GM23248 (cell line): ENCODE data around the gene TMEM247. TPM values are rescaled to one million over a fixed set of nuclear protein-coding genes. Genes with fewer than 3 reads are reported as not detected.

Experiments
- DNase-seq: peaks from one replicate; pipeline ENCODE4 v3.0.0-alpha.2; 2015
- H2AFZ ChIP-seq: fragments of 200-600 bp; sonication (generic); 2 replicates; pipeline ENCODE4 v1.6.1; 2016; ENCODE audit warnings: antibody characterized with exemption
- H3F3A ChIP-seq: fragments of 200-600 bp; sonication (generic); 2 replicates; pipeline ENCODE4 v1.6.1; 2016; ENCODE audit warnings: mild to moderate bottlenecking, antibody characterized with exemption, mixed run types; ENCODE audit not compliant: insufficient read depth
- H3K27ac ChIP-seq: fragments of 200-600 bp; sonication (generic); 2 replicates; pipeline ENCODE4 v1.5.1; 2016; ENCODE audit warnings: mild to moderate bottlenecking
- H3K27me3 ChIP-seq: fragments of 200-600 bp; sonication (generic); replicated peaks from 2 replicates; pipeline ENCODE4 v1.6.1; 2016; ENCODE audit warnings: mild to moderate bottlenecking; ENCODE audit not compliant: insufficient read depth
- H3K36me3 ChIP-seq: fragments of 200-600 bp; sonication (generic); 2 replicates; pipeline ENCODE4 v1.6.1; 2016; ENCODE audit warnings: low read depth, mild to moderate bottlenecking
- H3K4me1 ChIP-seq: fragments of 200-600 bp; sonication (generic); 2 replicates; pipeline ENCODE4 v1.6.1; 2016; ENCODE audit warnings: mild to moderate bottlenecking; ENCODE audit not compliant: insufficient read depth
- H3K4me2 ChIP-seq: fragments of 200-600 bp; sonication (generic); one replicate; pipeline ENCODE4 v1.6.1; 2016; ENCODE audit warnings: mild to moderate bottlenecking; ENCODE audit not compliant: unreplicated experiment
- H3K4me3 ChIP-seq: fragments of 200-600 bp; sonication (generic); 2 replicates; pipeline ENCODE4 v1.5.1; 2016; ENCODE audit warnings: mild to moderate bottlenecking
- H3K79me2 ChIP-seq: fragments of 200-600 bp; sonication (generic); 2 replicates; pipeline ENCODE4 v1.6.1; 2016; ENCODE audit warnings: mild to moderate bottlenecking; ENCODE audit not compliant: insufficient read depth
- H3K9ac ChIP-seq: fragments of 200-600 bp; sonication (generic); 2 replicates; pipeline ENCODE4 v1.6.1; 2016; ENCODE audit warnings: mild to moderate bottlenecking
- H3K9me2 ChIP-seq: fragments of 200-600 bp; sonication (generic); 2 replicates; pipeline ENCODE4 v1.6.1; 2016; ENCODE audit warnings: mixed run types, mild to moderate bottlenecking, moderate library complexity; ENCODE audit not compliant: insufficient read depth
- H3K9me3 ChIP-seq: fragments of 200-600 bp; sonication (generic); one replicate; pipeline ENCODE4 v1.6.1; 2017; ENCODE audit warnings: low read depth
- H4K20me1 ChIP-seq: fragments of 200-600 bp; sonication (generic); 2 replicates; pipeline ENCODE4 v1.6.0; 2016; ENCODE audit not compliant: insufficient read depth
- EZH2 ChIP-seq: fragments of 200-600 bp; sonication (generic); IDR thresholded peaks from 2 replicates; pipeline ENCODE4 v1.6.1; 2018; ENCODE audit warnings: antibody characterized with exemption, mild to moderate bottlenecking; ENCODE audit not compliant: insufficient read depth, poor library complexity, severe bottlenecking
- EZH2phosphoT487 ChIP-seq: fragments of 200-600 bp; sonication (generic); IDR thresholded peaks from 2 replicates; pipeline ENCODE4 v1.6.1; 2018; ENCODE audit warnings: antibody characterized with exemption, moderate library complexity, mild to moderate bottlenecking, low read depth; ENCODE audit not compliant: insufficient read depth
- WGBS, 2 experiments: methylation state at CpG; one replicate each; pipeline ENCODE4 v1.1.6; 2015 to 2017; ENCODE audit warnings: low lambda C conversion rate in 2 of 2, low coverage in 1 of 2; ENCODE audit errors: missing lambda C conversion rate in 2 of 2; 5-methylcytosine and 5-hydroxymethylcytosine counted together
- in situ Hi-C: fragments of 300-500 bp; cut with MboI; formaldehyde crosslinking; loops from 2 replicates; pipeline ENCODE4 v1.15.0; 2020
- polyA plus RNA-seq: library from polyadenylated mRNA; unstranded; fragments of >200 nt; fragmentation: Nextera tagmentation; extraction: Ambion mirVana; gene quantifications from 2 replicates; pipeline ENCODE4 v1.2.1, GENCODE V29; 2016
- small RNA-seq: library from RNA; depleted of rRNA; stranded (forward); fragments of <200 nt; gene quantifications from one replicate; pipeline ENCODE3, GENCODE V24; 2014; ENCODE audit warnings: low read depth, low replicate concordance
- total RNA-seq: library from RNA; depleted of rRNA; stranded (reverse); fragments of >200 nt; shearing (Covaris generic); gene quantifications from 2 replicates; pipeline ENCODE4 v1.2.3, GENCODE V29; 2014; rRNA removed

Gene TMEM247
- total and polyA plus RNA-seq, 2 experiments from 2014 or later = not detected

GRCh38 chr2:46525522-46526155 lies 46.3 kb downstream of the TMEM247 start:
- Histone ChIP-seq H3K9me3 (no peaks in the 10 kb centered on the region), H3K4me1 (peaks cover 10% of the 10 kb centered on the region), H3K36me3 (no peaks in the 10 kb centered on the region), H3F3A (0 out of 2 replicates have a peak, but pooled peaks cover 5% of the 10 kb centered on the region), H3K9me2 (no peaks in the 10 kb centered on the region), H4K20me1 (no peaks in the 10 kb centered on the region), H3K79me2 (no peaks in the 10 kb centered on the region), H3K9ac (no peak overlapping the region), H2AFZ (no peak overlapping the region), H3K4me2 (no peak overlapping the region), H3K4me3 (no peak overlapping the region), H3K27ac (no peak overlapping the region), H3K27me3 (no peaks in the 10 kb centered on the region)
- in situ Hi-C loops = no loop called here
- no peak for DNase-seq
- no peak for TF ChIP-seq EZH2phosphoT487
- TF ChIP-seq EZH2 = no peak
- 73 to 74% methylated on average over 3 of the region's 3 CpGs for WGBS, 2 experiments

GRCh38 chr2:46528880-46529279 lies 49.5 kb downstream of the TMEM247 start:
- Histone ChIP-seq H3K4me2 (no peak overlapping the region), H3K9me3 (no peaks in the 10 kb centered on the region), H4K20me1 (no peaks in the 10 kb centered on the region), H3K4me1 (no peaks in the 10 kb centered on the region), H3K79me2 (no peaks in the 10 kb centered on the region), H3K9me2 (no peaks in the 10 kb centered on the region), H3K9ac (no peak overlapping the region), H3K27ac (no peak overlapping the region), H3F3A (no peaks in the 10 kb centered on the region), H3K27me3 (no peaks in the 10 kb centered on the region), H3K4me3 (no peak overlapping the region), H3K36me3 (no peaks in the 10 kb centered on the region), H2AFZ (no peak overlapping the region)
- in situ Hi-C loops = no loop called here
- no peak for DNase-seq
- WGBS, 2 experiments = 71 to 83% methylated on average over 1 of the region's 1 CpG
- TF ChIP-seq EZH2phosphoT487 (no peak), EZH2 (no peak)

GRCh38 chr2:46530639-46531038 lies 51.3 kb downstream of the TMEM247 start:
- no peak overlapping the region for H3K4me3 ChIP-seq
- H3K4me2 ChIP-seq = no peak overlapping the region
- no peaks in the 10 kb centered on the region for H3K27me3 ChIP-seq
- no peak overlapping the region for H2AFZ ChIP-seq
- H3K9me3 ChIP-seq = no peaks in the 10 kb centered on the region
- TF ChIP-seq EZH2phosphoT487 (no peak), EZH2 (no peak)
- no peak for DNase-seq
- H3K79me2 ChIP-seq = no peaks in the 10 kb centered on the region
- no peaks in the 10 kb centered on the region for H4K20me1 ChIP-seq
- H3K27ac ChIP-seq = no peak overlapping the region
- H3K4me1 ChIP-seq = no peaks in the 10 kb centered on the region
- in situ Hi-C loops = no loop called here
- 71 to 78% methylated on average over 7 of the region's 7 CpGs for WGBS, 2 experiments
- no peaks in the 10 kb centered on the region for H3K36me3 ChIP-seq
- H3F3A ChIP-seq = no peaks in the 10 kb centered on the region
- no peaks in the 10 kb centered on the region for H3K9me2 ChIP-seq
- no peak overlapping the region for H3K9ac ChIP-seq

GRCh38 chr2:46531863-46532262 lies 52.5 kb downstream of the TMEM247 start:
- Histone ChIP-seq H3K9ac (no peak overlapping the region), H3K9me2 (no peaks in the 10 kb centered on the region), H3K4me1 (no peaks in the 10 kb centered on the region), H3K79me2 (no peaks in the 10 kb centered on the region), H3F3A (no peaks in the 10 kb centered on the region), H3K4me2 (no peak overlapping the region), H3K27me3 (no peaks in the 10 kb centered on the region), H3K4me3 (no peak overlapping the region), H4K20me1 (no peaks in the 10 kb centered on the region), H3K9me3 (no peaks in the 10 kb centered on the region), H3K36me3 (no peaks in the 10 kb centered on the region), H2AFZ (no peak overlapping the region), H3K27ac (no peak overlapping the region)
- in situ Hi-C loops = no loop called here
- TF ChIP-seq EZH2 (no peak), EZH2phosphoT487 (no peak)
- no peak for DNase-seq

Small RNA genes within 50 kb of the gene (small RNA-seq; reads per million reads assigned to genes)
- not detected for gene RN7SL817P

Other genes starting within 250 kb of the TMEM247 start
- 66.3 and 73.8 TPM in 2 replicates for gene EPAS1, start 182.2 kb upstream of the TMEM247 start, total RNA-seq
- 45.2 and 47.5 TPM in 2 replicates for gene EPAS1, start 182.2 kb upstream of the TMEM247 start, polyA plus RNA-seq
- 80.1 and 81.3 TPM in 2 replicates for gene RHOQ, start 62.9 kb downstream of the TMEM247 start, total RNA-seq
- 19.5 and 22.5 TPM in 2 replicates for gene RHOQ, start 62.9 kb downstream of the TMEM247 start, polyA plus RNA-seq
- gene ATP6V1E2, start 63.0 kb downstream of the TMEM247 start, total RNA-seq = 8.6 and 10.5 TPM in 2 replicates
- 4.5 and 5.0 TPM in 2 replicates for gene ATP6V1E2, start 63.0 kb downstream of the TMEM247 start, polyA plus RNA-seq
- 34.4 and 36.0 TPM in 2 replicates for gene PIGF, start 137.5 kb downstream of the TMEM247 start, total RNA-seq
- 52.2 and 56.5 TPM in 2 replicates for gene PIGF, start 137.5 kb downstream of the TMEM247 start, polyA plus RNA-seq
- 20.9 and 29.8 TPM in 2 replicates for gene CRIPT, start 137.7 kb downstream of the TMEM247 start, total RNA-seq
- gene CRIPT, start 137.7 kb downstream of the TMEM247 start, polyA plus RNA-seq = 36.3 and 36.9 TPM in 2 replicates
- gene SOCS5, start 219.7 kb downstream of the TMEM247 start, total RNA-seq = 186 and 243 TPM in 2 replicates
- gene SOCS5, start 219.7 kb downstream of the TMEM247 start, polyA plus RNA-seq = 96.9 and 101 TPM in 2 replicates